K562 (cell line): Measurements from ENCODE around the gene CRAMP1. TPM values are rescaled to one million over a fixed set of nuclear protein-coding genes. Genes with fewer than 3 reads are reported as not detected.

Source experiments
- KDM4B ChIP-seq, 2 experiments: fragments of 450-650 bp in 1 of 2; sonication (generic) in 1 of 2; IDR thresholded peaks; 2 replicates each; pipeline ENCODE4 v1.6.1; 2016 to 2017; ENCODE audit warnings: borderline replicate concordance in 2 of 2, antibody characterized with exemption in 1 of 2, low read depth in 1 of 2, mild to moderate bottlenecking in 1 of 2
- REST ChIP-seq, 2 experiments: fragments of 450-650 bp; formaldehyde crosslinking in 1 of 2; IDR thresholded peaks; 2 replicates each; pipeline versions ENCODE4 v1.4.0 to v1.6.1; 2014 to 2020; ENCODE audit warnings: mild to moderate bottlenecking in 2 of 2, borderline replicate concordance in 1 of 2, low read depth in 1 of 2
- USF2 ChIP-seq: sonication (generic); formaldehyde crosslinking; IDR thresholded peaks from 2 replicates; pipeline ENCODE4 v1.5.0; 2020; ENCODE audit warnings: missing genetic modification reagents
- YBX1 ChIP-seq: fragments of 450-650 bp; IDR thresholded peaks from 2 replicates; pipeline ENCODE4 v1.7.1; 2016; ENCODE audit warnings: mild to moderate bottlenecking
- ZBTB40 ChIP-seq, 2 experiments: fragments of 450-650 bp in 1 of 2; sonication (generic) in 1 of 2; formaldehyde crosslinking in 1 of 2; IDR thresholded peaks; 2 replicates each; pipeline versions ENCODE4 v1.7.1 to v1.9.0; 2016 to 2022; ENCODE audit warnings: inconsistent platforms in 1 of 2, mild to moderate bottlenecking in 1 of 2, missing genetic modification reagents in 1 of 2
- ZNF143 ChIP-seq: sonication (generic); formaldehyde crosslinking; IDR thresholded peaks from 2 replicates; pipeline ENCODE4 v1.9.0; 2022; ENCODE audit warnings: mild to moderate bottlenecking, missing genetic modification reagents
- polyA plus RNA-seq, 8 experiments: library from polyadenylated mRNA; depleted of rRNA in 4 of 8; stranded (reverse) in 5 of 8; unstranded in 3 of 8; fragments of >200 nt; fragmentation: Nextera tagmentation in 2 of 8; fragmentation: Illumina TruSeq in 1 of 8; extraction: Ambion mirVana in 2 of 8; extraction: Trizol in 1 of 8; gene quantifications; 2 replicates each; pipeline versions ENCODE4 v1.2.1 to v1.2.3, GENCODE V29; 2011 to 2014; ENCODE audit warnings: inconsistent platforms in 1 of 8, missing spikeins in 1 of 8
- total RNA-seq, 7 experiments: library from RNA; depleted of rRNA in 6 of 7; stranded (reverse); fragments of >200 nt in 6 of 7; fragmentation: Illumina TruSeq in 2 of 7; extraction: Trizol in 2 of 7; gene quantifications; 2 replicates each; pipeline versions ENCODE4 v1.2.1 to v1.2.3, GENCODE V29; 2011 to 2021; ENCODE audit warnings: low replicate concordance in 1 of 7

Gene CRAMP1
- total and polyA plus RNA-seq, 9 of the 15 experiments (the other 6 are each of a cell fraction or from before 2014, with no cell fraction given), result 0.52 to 20.8 (median 7.5) TPM

- TF ChIP-seq ZBTB40 (IDR thresholded peaks at IDR 0.05), result peak; percentile 95
- no peak for TF ChIP-seq ZBTB40 (CRISPR knock-in tag; IDR thresholded peaks at IDR 0.05)
- no peak for TF ChIP-seq ZNF143
- TF ChIP-seq KDM4B (IDR thresholded peaks at IDR 0.05; ENCODE audit: borderline replicate concordance in 2 of 2, low read depth in 1 of 2), result no peak
- TF ChIP-seq REST (IDR thresholded peaks at IDR 0.05; ENCODE audit: borderline replicate concordance), result no peak; the same call in none of the 2 replicates
- peak; percentile 63; the same call in 1 of the 2 replicates for TF ChIP-seq REST (CRISPR knock-in tag; IDR thresholded peaks at IDR 0.05; ENCODE audit: low read depth)
- TF ChIP-seq USF2 (CRISPR knock-in tag), result no peak
- no peak for TF ChIP-seq YBX1
Measured at GRCh38 chr16:1705688-1706385, 93.7 kb downstream of the CRAMP1 start, which contains the start of gene MAPK8IP3 (continued).
